Erythroblast (primary cell): ENCODE results near the gene MED20.
"Not testable (repeated sequence)": the region's sequence is repeated elsewhere in the genome, so short reads cannot be mapped to it uniquely, and the experiment has no call there.

Source experiments
- DNase-seq, 2 experiments: peaks; one replicate each; lab custom pipeline; 2025; lab: John Stamatoyannopoulos, UW
- GATA1 ChIP-seq: IDR thresholded peaks from 2 replicates; pipeline ENCODE4 v1.6.1; 2011; ENCODE audit warnings: low read depth, mild to moderate bottlenecking, control low read depth, low read length, moderate library complexity
- POLR2A ChIP-seq: IDR thresholded peaks from 2 replicates; pipeline ENCODE4 v1.6.1; 2011; ENCODE audit warnings: mild to moderate bottlenecking, low read length

Gene MED20

DNA sequence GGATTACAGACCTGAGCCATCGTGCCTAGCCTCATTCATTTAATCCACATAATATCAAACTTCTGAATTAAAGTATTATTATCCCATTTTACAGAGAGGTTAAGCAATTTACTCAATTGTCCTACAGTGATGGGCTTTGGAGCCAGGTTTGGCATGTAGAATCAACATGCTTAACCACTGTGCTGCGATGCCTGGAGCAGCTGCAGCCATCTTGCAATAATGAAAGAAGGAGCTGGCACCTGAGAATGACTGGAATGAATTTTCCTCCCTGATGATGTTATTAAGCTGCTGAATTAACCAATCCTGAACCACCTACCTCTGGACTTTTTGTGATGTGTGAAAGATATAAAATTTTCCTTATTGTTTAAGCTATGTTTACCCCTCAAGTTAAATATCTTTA is 33.7 kb upstream of the MED20 start:
- no peak for TF ChIP-seq GATA1
- TF ChIP-seq POLR2A, result no peak
- no peak for DNase-seq

DNA sequence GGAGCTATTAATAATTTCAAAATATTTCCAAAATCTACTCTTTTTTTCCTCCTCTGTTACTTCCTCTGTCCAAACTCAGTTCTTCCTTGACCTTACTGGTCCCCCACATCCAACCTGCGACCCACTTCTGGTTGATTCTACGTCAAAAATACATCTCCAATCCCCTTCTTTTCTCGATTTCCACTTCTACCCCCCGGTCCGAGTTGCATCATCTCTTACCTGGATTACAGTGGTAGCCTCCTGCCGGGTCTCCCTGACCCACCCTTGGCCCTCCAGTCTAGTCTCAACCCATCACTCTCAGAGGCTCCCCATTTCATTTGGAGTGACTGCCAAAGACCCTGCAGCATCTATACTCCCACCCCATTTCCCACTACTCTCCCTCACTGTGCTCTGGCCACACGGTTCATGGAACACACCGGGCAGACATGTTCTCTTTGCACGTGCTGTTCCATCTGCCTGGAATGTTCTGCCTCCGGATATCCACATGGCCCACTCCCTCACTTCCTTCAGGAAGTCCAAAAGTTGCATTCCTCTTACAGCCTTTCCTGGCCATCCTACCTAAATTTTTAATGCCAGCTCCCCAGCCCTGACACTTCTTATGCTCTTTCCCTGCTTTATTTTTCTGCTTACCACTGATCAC is 26.8 kb upstream of the MED20 start:
- TF ChIP-seq POLR2A, result no peak
- no peak for TF ChIP-seq GATA1
- no peak for DNase-seq

DNA sequence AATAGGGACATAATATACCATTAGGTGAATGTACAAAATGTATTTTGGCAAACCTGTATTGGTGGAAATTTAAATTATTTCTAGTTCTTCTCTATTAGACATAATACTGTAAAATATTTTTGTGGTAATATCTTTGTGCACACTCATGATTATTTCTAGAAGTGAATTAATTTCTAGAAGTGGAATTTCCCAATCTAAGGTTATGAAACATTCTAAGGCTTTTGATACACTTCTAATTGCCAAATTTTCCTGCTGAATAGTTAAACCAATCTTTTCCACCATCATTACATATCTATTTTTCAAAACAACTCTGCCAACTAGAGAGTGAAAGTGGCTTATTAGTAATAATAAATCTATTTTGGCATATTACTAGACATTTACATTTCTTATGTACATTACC is 22.5 kb upstream of the MED20 start:
- TF ChIP-seq POLR2A (no peak), GATA1 (no peak)
- DNase-seq, result no peak

GRCh38 chr6:41942882-41943281 is 21.9 kb upstream of the MED20 start:
- DNase-seq, result not testable (repeated sequence)

DNA sequence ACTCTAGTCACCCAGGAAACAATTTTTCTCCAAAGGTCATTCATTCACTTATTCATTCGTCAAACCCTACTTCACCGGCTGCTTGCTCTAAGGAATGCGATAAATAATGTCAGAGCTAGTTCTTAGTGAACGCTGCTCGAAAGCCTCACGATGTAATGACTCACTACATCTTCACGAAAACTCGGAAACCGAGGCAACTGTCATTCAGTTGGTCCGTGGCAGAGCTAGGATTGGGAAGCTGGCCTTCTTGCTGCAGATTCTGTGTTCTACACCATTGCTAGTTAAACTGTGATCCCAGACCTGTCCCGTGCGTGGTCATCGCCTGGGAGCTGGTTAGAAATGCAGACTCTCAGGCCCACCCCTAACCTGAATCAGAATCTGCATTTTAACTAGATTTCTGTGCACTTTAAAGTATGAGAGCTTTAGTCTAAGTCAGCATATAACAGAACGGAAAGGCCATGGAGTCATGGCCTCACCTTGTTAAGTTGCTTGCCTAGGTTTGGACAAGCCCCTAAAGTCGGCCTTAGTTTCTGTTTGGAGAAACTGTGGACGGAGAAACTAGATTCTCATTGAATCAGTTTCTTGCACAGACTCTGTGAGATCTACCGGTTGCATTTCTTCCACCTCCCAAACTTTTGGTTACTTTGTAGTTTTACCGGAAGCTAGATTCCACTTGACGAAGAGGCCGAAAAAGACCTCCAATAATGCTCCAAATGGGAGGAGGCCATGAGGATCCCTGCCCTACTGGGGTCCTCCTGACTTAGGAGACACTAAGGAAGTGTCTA is 21.3 kb upstream of the MED20 start:
- no peak for DNase-seq
- TF ChIP-seq GATA1 (no peak), POLR2A (peak; percentile 53)

DNA sequence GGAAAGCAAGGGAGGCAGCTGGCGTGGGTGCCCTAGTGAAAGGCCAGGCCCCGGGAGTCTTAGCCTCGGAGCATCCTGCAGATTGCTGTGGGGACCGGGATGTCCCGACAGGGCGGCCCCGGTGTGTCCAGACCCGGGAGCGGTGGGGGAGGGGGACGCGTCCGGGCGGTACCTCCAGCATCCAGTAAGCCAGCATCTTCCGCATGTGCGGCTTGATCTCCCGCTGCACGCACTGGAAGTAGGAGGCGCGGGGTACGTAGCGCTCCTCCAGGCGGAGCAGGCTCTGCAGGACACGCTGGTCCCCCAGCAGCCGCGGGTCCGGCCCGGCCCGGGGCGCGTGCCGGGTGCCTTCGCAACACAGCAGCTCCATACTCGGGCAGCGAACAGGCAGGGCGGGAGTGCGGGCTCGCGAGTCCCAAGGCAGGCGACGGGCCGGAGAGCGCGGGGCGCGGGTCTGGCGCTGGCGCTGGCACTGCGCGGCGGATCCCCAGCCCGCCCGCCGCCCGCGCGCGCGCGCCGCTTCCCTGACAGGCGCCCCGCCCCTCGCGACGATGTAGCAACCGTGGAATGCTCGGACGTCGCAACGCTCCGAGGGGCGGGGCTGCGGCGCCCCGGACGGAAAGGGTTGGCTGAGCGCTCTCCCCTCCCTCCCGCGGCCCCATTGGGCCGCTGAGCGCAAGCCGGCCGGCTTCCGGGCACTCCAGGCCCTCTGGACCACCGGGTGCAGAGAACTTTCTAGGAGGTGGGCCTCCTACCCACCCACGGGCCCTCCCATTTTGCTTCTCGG is 20.5 kb upstream of the MED20 start, which contains the start of gene CCND3:
Gene CCND3, minus strand, starts transcription at position 529 of the 787 bp plus-strand sequence. Its CDS starts 159 bp downstream, at position 370.
- TF ChIP-seq POLR2A (peak; percentile 90), GATA1 (no peak)
- DNase-seq, result peak; percentile 94 to 95

DNA sequence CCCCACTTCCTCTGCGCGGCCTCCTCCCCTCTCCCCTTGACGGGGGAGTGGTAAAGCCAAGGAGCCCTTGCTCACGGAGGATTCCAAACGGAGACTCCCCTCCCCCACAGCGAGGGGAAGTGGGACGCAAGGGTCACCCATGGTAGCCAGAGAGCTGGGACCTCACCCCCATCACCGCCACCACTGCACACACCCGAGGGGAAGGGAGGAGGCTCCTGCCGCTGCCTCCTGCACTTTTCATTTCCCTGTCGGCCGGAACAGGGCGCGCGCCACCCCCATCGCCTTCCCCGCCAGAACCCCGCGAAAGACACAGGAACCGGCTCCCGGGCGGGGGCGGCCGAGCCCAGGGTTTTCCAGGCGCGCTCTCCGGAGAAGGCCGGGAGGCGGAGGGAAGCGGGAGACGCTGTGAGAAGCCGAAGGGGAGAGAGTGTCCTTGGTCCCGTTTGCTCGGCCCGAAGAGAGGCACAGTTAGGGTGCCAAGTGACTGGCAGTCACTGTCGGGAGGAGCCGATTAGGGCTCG is 19.9 kb upstream of the MED20 start:
- TF ChIP-seq POLR2A, result no peak
- TF ChIP-seq GATA1, result no peak
- DNase-seq, result peak; percentile 66 to 71

GRCh38 chr6:41939848-41940758 is 19.2 kb upstream of the MED20 start:
- peak; percentile 75 to 76 for DNase-seq
- TF ChIP-seq POLR2A, result no peak
- TF ChIP-seq GATA1, result no peak

GRCh38 chr6:41939176-41939847 is 18.4 kb upstream of the MED20 start:
- peak; percentile 16 for TF ChIP-seq POLR2A
- no peak for TF ChIP-seq GATA1
- DNase-seq, result peak; percentile 78 to 80

- TF ChIP-seq POLR2A (peak; percentile 25), GATA1 (no peak)
- DNase-seq, result no peak
Observed at GRCh38 chr6:41938590-41939175, 17.7 kb upstream of the MED20 start.

DNA sequence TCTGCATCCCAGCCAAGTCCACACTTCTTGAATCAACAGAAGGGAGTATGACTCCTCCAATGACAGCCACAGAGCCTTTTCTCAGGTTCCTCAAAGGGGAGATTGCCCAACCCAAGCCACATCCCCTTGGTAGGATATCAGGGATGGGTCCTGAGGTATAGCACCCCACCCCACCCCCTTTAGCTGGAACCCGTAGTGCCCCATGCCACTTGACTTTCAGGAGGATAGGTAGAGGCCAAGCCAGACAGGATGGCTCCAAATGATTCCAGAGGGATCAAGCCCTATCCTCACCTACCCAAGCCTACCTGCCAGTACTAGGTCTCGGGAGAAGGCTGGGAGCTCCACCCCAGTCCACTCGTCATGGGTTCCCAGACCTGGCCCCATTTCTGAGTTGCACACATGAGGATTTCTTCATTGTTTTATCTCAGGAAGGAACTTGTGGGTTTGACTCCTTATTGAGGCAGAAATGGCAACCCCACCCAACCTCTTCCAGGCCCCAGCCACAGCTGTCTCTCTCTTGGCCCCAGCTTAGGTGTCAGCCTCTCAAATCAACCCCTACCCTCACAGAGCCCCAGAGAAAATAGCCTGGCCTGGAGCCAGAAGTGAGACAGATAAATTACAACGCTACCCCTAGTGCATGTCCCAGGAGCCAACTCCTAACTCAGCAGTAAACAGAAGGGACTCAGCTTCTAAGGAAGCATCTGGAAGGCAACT is 17.1 kb upstream of the MED20 start:
- TF ChIP-seq POLR2A, result peak; percentile 50
- TF ChIP-seq GATA1, result no peak
- DNase-seq, result peak; percentile 87 to 90

DNA sequence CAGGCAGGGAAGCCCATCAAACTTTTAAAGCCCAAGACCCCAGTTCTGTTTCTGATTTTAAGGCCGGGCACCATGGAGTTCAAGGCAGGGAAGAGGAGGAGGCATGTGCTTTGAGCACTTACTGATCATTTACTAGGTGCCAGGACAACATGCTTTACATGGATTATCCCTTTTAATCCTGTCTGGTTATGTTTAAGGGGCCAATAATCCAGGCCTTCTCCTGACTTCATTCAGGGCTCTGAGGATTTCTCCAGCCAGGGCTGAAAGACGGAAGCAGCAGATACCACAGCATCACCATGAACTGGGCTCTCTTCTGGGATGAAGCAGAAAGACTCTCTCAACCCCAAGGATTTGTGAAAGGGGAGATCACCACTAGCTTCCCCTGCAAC is 16.5 kb upstream of the MED20 start:
- TF ChIP-seq GATA1 (no peak), POLR2A (no peak)
- no peak for DNase-seq
